GM12874 (cell line): ENCODE data around the gene DHX40.

Source experiments
- TF ChIP-seq, protein P1 (sequence below): IDR thresholded peaks from 2 replicates; pipeline ENCODE4 v1.5.1; 2011; ENCODE audit warnings: low read depth, mild to moderate bottlenecking, control low read depth, low read length, moderate library complexity; ENCODE audit not compliant: insufficient read depth

DHX40 gene

DNA sequence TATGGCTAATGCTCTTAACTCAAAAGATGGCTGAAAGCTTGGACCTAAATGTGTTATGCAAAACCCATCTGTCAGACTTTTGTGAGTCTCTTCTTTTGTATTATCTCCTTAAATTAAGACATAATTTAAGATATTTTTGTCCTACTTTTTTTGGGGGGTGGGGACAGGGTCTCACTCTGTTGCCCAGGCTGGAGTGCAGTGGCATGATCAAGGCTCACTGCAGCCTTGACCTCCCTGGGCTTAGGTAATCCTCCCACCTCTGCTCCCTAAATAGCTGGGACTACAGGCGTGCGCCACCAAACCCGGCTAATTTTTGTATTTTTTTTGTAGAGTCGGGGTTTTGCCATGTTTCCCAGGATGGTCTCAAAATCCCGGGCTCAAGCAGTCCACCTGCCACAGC is 61.3 kb downstream of the DHX40 start:
- TF ChIP-seq, protein P1, sequence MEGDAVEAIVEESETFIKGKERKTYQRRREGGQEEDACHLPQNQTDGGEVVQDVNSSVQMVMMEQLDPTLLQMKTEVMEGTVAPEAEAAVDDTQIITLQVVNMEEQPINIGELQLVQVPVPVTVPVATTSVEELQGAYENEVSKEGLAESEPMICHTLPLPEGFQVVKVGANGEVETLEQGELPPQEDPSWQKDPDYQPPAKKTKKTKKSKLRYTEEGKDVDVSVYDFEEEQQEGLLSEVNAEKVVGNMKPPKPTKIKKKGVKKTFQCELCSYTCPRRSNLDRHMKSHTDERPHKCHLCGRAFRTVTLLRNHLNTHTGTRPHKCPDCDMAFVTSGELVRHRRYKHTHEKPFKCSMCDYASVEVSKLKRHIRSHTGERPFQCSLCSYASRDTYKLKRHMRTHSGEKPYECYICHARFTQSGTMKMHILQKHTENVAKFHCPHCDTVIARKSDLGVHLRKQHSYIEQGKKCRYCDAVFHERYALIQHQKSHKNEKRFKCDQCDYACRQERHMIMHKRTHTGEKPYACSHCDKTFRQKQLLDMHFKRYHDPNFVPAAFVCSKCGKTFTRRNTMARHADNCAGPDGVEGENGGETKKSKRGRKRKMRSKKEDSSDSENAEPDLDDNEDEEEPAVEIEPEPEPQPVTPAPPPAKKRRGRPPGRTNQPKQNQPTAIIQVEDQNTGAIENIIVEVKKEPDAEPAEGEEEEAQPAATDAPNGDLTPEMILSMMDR = no peak

DNA sequence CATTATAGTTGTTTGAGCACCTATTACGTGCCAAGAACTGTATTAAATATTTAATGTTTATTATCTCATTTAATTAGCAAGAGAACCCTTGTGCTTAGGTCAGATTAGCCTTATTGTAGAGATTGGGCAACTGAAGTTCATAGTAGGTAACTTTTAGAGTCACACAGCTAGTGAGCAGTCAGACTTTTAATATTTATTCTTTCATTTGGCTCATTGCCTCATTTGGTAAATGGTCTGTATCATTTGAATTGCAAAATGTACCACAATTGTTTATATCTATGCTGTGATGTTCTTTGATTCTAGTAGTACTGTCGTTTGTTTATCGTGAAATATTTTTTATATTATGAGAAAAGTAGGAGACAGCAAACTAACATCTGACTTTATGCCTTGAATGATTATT is 61.9 kb downstream of the DHX40 start:
- TF ChIP-seq, protein P1 = no peak

DNA sequence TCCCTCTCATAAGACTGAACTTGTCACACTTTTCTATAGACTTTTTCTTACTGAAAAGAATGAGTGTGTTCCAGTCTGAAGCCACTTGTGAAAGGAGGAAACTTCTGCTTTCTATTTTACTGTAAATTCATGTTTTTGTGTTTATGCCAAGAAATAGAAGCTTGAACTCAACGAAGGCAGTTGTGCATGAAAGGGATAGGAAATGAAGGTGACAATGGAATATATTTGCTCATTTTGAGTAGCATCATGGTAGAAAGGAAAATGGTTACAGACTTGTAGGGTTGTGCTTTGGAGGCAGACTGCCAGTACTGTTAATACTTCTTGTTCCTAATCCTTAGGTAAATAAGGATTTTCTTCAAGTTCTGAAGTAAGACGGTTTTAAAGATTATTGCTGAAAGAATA is 62.4 kb downstream of the DHX40 start:
- TF ChIP-seq, protein P1 = no peak

DNA sequence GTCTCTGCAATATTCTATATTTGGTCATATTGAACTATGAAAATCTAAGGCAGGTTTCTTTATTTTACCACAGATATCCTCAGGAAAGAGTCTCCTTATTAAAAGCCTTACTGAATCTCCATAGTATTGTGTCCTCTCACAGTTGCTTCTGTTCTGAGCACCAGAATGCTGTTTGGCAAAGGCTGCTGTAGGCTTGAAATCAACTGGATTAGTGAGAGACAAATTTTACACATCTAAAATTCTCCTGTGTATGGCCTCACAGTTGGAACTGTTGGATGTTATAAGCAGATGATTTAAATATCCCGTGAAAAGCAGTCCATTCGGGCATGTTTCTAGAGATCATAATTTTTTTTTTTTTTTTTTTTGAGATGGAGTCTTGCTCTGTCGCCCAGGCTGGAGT is 63.8 kb downstream of the DHX40 start:
- TF ChIP-seq, protein P1 = no peak

DNA sequence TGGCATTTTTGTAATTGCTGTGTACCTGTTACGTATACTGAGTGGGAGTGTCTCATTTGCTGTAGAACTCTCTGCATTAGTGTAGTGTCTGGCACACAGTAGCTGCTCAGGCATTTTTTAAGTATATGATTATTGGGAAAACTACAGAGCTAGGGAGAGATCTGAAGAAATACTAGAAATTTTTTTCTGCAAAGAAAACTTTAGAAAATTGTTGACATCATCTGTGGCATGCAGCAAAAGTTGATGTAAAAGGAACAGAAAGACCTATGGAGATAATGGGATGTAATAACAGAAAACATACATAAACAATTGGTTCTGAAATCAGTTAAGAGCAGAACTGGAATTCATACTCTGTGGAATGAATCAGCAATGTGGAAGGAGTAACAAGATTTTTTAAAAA is 65.9 kb downstream of the DHX40 start:
- TF ChIP-seq, protein P1 = no peak

DNA sequence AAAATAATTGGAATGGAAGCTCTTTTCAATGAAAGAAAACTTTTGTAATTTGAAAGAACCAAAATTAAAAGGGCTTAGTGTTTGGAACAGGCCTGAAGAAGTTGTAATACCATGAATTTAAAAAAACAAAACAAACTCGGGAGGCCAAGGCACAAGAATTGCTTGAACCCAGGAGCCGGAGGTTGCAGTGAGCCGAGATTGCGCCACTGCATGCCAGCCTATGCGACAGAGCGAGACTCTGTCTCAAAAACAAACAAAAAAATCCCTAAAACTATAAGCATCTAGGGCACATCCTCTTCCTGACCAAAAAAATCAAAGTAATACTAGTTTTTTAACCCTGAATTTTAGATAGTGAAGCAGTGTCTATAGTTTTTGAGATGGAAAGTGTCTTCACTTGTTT is 67.0 kb downstream of the DHX40 start:
- TF ChIP-seq, protein P1 = no peak

DNA sequence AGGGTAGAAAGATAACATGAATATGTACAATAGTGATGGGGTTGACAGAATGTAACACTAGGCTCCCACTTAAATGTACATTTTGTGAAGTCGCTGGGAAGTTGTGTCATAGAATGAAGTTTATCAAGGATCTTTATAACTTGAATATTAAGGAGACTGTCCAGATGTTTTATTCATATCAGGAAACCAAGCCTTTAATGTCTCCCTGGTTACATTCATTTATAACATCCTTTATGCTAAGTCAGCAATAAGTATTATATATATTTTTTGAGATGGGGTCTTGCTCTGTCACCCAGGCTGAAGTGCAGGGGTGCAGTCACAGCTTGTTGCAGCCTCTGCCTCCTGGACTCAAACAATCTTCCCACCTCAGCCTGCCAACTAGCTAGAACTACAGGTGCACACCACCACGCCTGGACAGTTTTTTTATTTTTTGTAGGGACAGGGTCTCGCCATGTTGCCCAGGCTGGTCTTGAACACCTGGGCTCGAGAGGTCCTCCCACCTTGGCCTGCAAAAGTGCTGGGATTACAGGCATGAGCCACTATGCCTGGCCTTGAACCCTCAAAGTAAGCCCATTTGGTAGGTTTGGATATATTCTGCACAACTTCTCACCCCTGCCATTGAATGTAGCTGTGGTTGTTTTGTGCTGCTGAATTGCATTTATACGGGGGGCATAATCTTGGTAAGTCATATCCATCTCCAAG is 68.4 kb downstream of the DHX40 start:
- TF ChIP-seq, protein P1 = no peak
